Vagina (tissue), 2 donors: ENCODE data around the gene RABL6.

Experiments used
- POLR2A ChIP-seq, 2 donors: fragments of 450-650 bp; IDR thresholded peaks; one replicate each; pipeline ENCODE4 v1.6.1; 2017; ENCODE audit warnings: antibody characterized with exemption in 2 of 2, mild to moderate bottlenecking in 2 of 2, moderate library complexity in 2 of 2
- POLR2AphosphoS5 ChIP-seq, 2 donors: sonication (generic); formaldehyde crosslinking; IDR thresholded peaks; one replicate each; pipeline ENCODE4 v1.9.0; 2017; ENCODE audit warnings: antibody characterized with exemption in 2 of 2, mild to moderate bottlenecking in 2 of 2, low read depth in 1 of 2; ENCODE audit not compliant: insufficient read depth in 1 of 2
- TF ChIP-seq, protein P1 (sequence below), 3 experiments: fragments of 450-650 bp in 2 of 3; fragments of 200-600 bp in 1 of 3; sonication (generic) in 1 of 3; IDR thresholded peaks; one replicate each; pipeline ENCODE4 v1.5.1; 2017 to 2019; ENCODE audit warnings: antibody characterized with exemption in 3 of 3, mild to moderate bottlenecking in 2 of 3, moderate library complexity in 2 of 3

GRCh38 chr9:136806067-136806466 lies 1.7 kb upstream of the RABL6 start:
- TF ChIP-seq, protein P1, sequence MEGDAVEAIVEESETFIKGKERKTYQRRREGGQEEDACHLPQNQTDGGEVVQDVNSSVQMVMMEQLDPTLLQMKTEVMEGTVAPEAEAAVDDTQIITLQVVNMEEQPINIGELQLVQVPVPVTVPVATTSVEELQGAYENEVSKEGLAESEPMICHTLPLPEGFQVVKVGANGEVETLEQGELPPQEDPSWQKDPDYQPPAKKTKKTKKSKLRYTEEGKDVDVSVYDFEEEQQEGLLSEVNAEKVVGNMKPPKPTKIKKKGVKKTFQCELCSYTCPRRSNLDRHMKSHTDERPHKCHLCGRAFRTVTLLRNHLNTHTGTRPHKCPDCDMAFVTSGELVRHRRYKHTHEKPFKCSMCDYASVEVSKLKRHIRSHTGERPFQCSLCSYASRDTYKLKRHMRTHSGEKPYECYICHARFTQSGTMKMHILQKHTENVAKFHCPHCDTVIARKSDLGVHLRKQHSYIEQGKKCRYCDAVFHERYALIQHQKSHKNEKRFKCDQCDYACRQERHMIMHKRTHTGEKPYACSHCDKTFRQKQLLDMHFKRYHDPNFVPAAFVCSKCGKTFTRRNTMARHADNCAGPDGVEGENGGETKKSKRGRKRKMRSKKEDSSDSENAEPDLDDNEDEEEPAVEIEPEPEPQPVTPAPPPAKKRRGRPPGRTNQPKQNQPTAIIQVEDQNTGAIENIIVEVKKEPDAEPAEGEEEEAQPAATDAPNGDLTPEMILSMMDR (IDR thresholded peaks at IDR 0.05): no peak
- TF ChIP-seq POLR2AphosphoS5 (IDR thresholded peaks at IDR 0.05; ENCODE audit: insufficient read depth in 1 of 2, low read depth in 1 of 2) (no peak), POLR2A (IDR thresholded peaks at IDR 0.05) (no peak)
